Right cardiac atrium (tissue), 5 donors: Measurements from ENCODE around the gene MTO1. TPM values are rescaled to one million over a fixed set of nuclear protein-coding genes. Genes with fewer than 3 reads are reported as not detected.
"Not testable (repeated sequence)": the region's sequence is repeated elsewhere in the genome, so short reads cannot be mapped to it uniquely, and the experiment has no call there.

Experiments
- ATAC-seq, 2 donors: fragments of 200-7000 bp; cut with Tn5 transposase; one replicate each; pipeline versions ENCODE4 v1.8.0 to v1.9.1; 2020; ENCODE audit warnings: moderate library complexity in 2 of 2, mild to moderate bottlenecking in 1 of 2
- DNase-seq, 3 donors: peaks; one replicate each; pipeline ENCODE4 v3.0.0-alpha.2; 2020
- H3K27ac ChIP-seq: one replicate; pipeline ENCODE4 v1.5.1; 2013; ENCODE audit warnings: mild to moderate bottlenecking, low read length, control low read depth, moderate library complexity
- H3K27me3 ChIP-seq: one replicate; pipeline ENCODE4 v1.6.1; 2013; ENCODE audit not compliant: control insufficient read depth, insufficient read depth
- H3K4me1 ChIP-seq: one replicate; pipeline ENCODE4 v1.6.1; 2013; ENCODE audit warnings: low read length; ENCODE audit not compliant: control insufficient read depth, insufficient read depth
- H3K4me3 ChIP-seq: one replicate; pipeline ENCODE4 v1.5.1; 2013; ENCODE audit warnings: low read length, control low read depth
- H3K9me3 ChIP-seq: one replicate; pipeline ENCODE4 v1.6.1; 2013; ENCODE audit warnings: low read length; ENCODE audit not compliant: control insufficient read depth
- WGBS: extraction: QIAGEN DNeasy Blood & Tissue Kit; methylation state at CpG from one replicate; pipeline ENCODE4 v1.1.7; 2013; 5-methylcytosine and 5-hydroxymethylcytosine counted together
- intact Hi-C, 4 donors: fragments of 100-400 bp; cut with DNase I; formaldehyde crosslinking; loops; one replicate each; pipeline versions ENCODE4 v1.11.0 to v1.14.0; 2022 to 2023
- polyA plus RNA-seq: library from polyadenylated mRNA; stranded (reverse); fragments of 200-250 nt; gene quantifications from one replicate; pipeline ENCODE4 v1.2.3, GENCODE V29; 2013
- total RNA-seq, 4 donors: library from RNA; stranded (reverse); fragmentation: NEBNext Ultra II Directional; extraction: Animal tissue kit (Norgen Biotek cat#: 25700); gene quantifications; one replicate each; pipeline ENCODE4 v1.2.1, GENCODE V29; 2021
- donor health status: healthy with polysubstance abuse.
- donor health status: DM: no; HTN: yes; CAD: no.
- donor health status: DM: no; HTN: no; CAD: no.
- donor health status: DM: no; HTN: yes; CAD: no; lungs with severe emphysema.
- donor health status: DM: yes; HTN: yes; CAD: no.

The MTO1 gene
- total and polyA plus RNA-seq, 5 donors = 16.5 to 35.1 (median 27.3) TPM

DNA sequence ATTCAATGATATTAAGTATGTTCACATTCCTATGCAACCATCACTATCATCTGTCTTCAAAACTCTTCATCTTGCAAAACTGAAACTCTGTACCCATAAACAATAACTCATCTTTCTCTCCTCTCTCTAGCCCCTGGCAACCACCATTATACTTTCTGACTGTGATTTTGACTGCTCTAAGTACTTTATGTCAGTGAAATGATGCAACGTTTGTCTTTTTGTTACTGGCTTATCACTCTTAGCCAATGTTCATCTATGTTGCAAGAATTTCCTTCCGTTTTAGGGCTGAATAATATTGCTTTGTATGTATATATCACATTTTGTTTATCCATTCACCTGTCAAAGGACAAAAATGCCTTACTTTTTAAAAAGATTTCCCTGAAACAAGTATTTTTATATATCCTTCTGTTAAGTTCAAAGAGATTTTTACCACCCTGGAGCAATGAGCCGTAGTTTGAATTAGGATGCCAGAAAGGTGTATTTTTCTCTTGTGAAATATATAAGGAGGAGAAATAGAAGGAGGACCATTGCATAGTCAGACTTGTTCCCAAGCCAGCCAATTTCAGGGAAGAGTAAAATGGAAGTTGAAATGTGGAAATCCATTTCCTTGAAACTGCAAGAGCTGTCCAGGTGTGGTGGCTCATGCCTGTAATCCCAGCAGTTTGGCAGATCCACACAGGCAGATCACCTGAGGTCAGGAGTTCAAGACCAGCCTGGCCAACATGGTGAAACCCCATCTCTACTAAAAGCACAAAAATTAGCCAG, 5.5 kb upstream of the MTO1 start:
- Histone ChIP-seq H3K27me3 (no peaks in the 10 kb centered on the region), H3K4me3 (no peak overlapping the region), H3K9me3 (no peaks in the 10 kb centered on the region), H3K27ac (no peak overlapping the region), H3K4me1 (no peaks in the 10 kb centered on the region)
- WGBS = 64% methylated on average over 3 of the region's 3 CpGs
- DNase-seq (no peak), ATAC-seq (no peak)
- intact Hi-C loops = no loop called here

DNA sequence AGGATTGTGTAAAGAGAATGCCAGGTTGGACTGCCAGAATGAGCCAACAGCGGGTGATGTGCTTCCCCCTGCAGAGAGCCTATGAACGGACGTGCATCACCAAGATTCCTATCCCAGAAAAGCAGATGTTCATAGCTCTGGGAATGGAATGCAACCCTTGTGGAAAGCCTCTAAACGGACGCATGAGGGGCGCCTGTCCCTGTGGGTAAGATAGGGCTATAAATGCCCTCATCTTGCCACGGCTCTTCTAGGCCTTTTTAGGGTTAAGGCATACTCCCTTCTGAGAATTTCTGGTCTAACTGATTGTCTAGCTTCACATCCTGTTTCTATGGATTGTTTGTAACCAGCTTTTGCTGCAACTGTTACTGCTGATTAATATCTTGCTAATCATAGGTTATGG, 2.1 kb upstream of the MTO1 start:
- H3K9me3 ChIP-seq, ATAC-seq, H3K4me1 ChIP-seq, H3K27me3 ChIP-seq, H3K4me3 ChIP-seq, H3K27ac ChIP-seq, intact Hi-C loops, DNase-seq: not testable (repeated sequence)
- 71% methylated on average over 7 of the region's 7 CpGs for WGBS

DNA sequence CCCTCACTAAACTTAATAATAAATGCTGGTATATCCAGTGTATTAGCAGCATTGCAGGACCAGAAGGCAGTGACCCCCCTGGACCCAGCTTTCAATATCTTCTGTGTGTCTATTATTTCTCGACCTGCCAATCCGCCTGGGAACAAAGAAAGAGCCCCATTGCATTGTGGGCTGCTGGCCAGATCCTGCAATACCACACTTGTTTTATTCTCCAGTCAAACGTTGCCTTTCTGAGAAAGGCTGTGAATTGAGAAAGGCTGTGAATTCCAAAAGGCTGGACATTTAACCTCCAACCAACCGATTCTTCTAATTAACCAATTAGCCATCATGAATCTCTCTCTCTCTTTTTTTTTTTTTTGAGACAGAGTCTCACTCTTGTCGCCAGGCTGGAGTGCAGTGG, 1.5 kb upstream of the MTO1 start:
- intact Hi-C loops = no loop called here
- no peak overlapping the region for H3K27ac ChIP-seq
- ATAC-seq (no peak), DNase-seq (no peak)
- H3K4me3 ChIP-seq = no peak overlapping the region
- H3K9me3 ChIP-seq = no peaks in the 10 kb centered on the region
- H3K4me1 ChIP-seq = peaks cover 5% of the 10 kb centered on the region
- H3K27me3 ChIP-seq = no peaks in the 10 kb centered on the region
- WGBS = 65% methylated on average over 5 of the region's 5 CpGs

DNA sequence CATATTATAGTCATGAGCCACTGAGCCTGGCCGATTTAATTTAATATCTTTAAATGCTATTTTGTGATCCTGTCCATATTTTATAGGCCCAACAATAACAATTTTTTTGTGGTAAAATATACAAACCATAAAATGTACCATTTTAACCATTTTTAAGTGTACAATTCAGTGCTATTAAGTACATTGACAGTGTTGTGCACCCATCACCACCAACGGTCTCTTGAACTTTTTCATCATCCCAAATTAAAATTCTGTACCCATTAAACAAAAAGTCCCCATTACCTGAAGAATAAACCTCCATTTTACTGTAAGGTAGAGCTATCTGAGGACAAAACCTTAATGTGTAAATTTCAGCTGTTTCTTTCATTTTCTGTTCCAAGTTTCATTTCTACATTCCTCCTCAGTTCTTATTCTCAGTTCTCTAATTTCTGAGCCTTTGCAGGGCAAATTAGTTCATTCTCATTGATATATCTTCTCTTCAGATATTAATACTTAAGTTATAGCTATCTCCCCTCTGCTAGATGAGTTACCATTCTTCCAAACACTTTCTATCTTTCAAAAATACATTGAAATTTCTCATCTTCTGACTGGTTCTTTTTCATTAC, 10.3 kb downstream of the MTO1 start:
- no peak overlapping the region for H3K27ac ChIP-seq
- no peaks in the 10 kb centered on the region for H3K4me1 ChIP-seq
- H3K27me3 ChIP-seq = no peaks in the 10 kb centered on the region
- no peak overlapping the region for H3K4me3 ChIP-seq
- no peak for DNase-seq
- ATAC-seq = no peak
- intact Hi-C loops = loop anchor here in 1 of 4 donors (10.0 kb wide), 1 partner anchor 163 kb away; no protein-coding TSS in a partner anchor
- WGBS = 85% methylated on average over 2 of the region's 2 CpGs
- H3K9me3 ChIP-seq = no peaks in the 10 kb centered on the region

DNA sequence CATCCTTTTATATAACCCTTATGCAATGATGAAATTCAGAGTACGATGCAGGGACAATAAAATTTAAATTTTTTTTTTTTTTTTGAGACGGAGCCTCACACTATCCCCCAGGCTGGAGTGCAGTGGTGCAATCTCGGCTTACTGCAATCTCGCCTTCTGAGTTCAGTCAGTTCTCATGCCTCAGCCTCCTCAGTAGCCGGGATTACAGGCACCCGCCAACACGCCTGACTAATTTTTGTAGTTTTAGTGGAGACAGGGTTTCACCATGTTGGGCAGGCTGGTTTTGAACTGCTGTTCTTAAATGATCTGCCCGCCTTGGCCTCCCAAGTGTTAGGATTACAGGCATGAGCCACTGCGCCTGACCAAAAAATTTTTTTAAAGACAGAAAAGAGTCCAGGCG, 15.2 kb downstream of the MTO1 start:
- no peaks in the 10 kb centered on the region for H3K9me3 ChIP-seq
- no peak overlapping the region for H3K27ac ChIP-seq
- 96% methylated on average over 10 of the region's 10 CpGs for WGBS
- ATAC-seq = no peak
- no peak overlapping the region for H3K4me3 ChIP-seq
- H3K4me1 ChIP-seq = no peaks in the 10 kb centered on the region
- DNase-seq = no peak
- intact Hi-C loops = loop anchor here in 1 of 4 donors (10.0 kb wide), 1 partner anchor 158 kb away; no protein-coding TSS in a partner anchor
- no peaks in the 10 kb centered on the region for H3K27me3 ChIP-seq

DNA sequence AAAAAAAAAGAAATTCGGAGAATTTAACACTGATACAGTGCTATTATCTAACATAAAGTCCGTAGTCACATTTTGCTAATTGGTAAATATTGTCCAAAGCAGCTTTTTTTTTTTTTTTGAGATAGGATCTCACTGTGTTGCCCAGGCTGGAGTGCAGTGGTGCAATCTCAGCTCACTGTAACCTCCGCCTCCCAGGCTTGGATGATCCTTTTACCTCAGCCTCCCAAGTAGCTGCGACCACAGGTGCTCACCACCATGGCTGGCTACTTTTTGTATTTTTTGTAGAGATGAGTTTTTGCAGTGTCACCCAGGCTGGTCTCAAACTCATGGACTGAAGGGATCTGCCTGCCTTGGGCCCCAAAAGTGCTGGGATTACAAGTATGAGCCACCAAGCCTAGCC, 15.9 kb downstream of the MTO1 start:
- ATAC-seq = no peak
- H3K4me3 ChIP-seq = no peak overlapping the region
- no peaks in the 10 kb centered on the region for H3K27me3 ChIP-seq
- no peak overlapping the region for H3K27ac ChIP-seq
- intact Hi-C loops = loop anchor here in 1 of 4 donors (10.0 kb wide), 1 partner anchor 157 kb away; no protein-coding TSS in a partner anchor
- WGBS = 97% methylated on average over 4 of the region's 4 CpGs
- no peak for DNase-seq
- no peaks in the 10 kb centered on the region for H3K9me3 ChIP-seq
- H3K4me1 ChIP-seq = no peaks in the 10 kb centered on the region

DNA sequence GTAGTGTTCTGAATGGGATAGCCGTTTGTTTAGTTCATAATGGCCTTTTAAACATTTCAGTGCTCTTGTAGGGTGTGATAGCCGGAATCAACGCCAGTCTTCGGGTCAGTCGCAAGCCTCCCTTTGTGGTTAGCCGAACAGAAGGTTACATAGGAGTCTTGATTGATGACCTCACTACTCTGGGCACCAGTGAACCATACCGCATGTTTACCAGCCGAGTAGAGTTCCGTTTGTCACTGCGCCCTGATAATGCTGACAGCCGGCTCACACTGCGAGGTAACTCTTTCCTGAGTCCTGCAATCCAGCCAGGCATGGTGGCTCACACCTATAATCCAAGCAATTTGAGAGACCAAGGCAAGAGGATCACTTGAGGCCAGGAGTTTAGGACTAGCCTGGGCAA, 20.4 kb downstream of the MTO1 start:
- Histone ChIP-seq H3K4me1 (no peaks in the 10 kb centered on the region), H3K4me3 (no peak overlapping the region), H3K27ac (no peak overlapping the region), H3K9me3 (no peaks in the 10 kb centered on the region), H3K27me3 (no peaks in the 10 kb centered on the region)
- ATAC-seq (no peak), DNase-seq (no peak)
- intact Hi-C loops = no loop called here
- 88% methylated on average over 12 of the region's 12 CpGs for WGBS

DNA sequence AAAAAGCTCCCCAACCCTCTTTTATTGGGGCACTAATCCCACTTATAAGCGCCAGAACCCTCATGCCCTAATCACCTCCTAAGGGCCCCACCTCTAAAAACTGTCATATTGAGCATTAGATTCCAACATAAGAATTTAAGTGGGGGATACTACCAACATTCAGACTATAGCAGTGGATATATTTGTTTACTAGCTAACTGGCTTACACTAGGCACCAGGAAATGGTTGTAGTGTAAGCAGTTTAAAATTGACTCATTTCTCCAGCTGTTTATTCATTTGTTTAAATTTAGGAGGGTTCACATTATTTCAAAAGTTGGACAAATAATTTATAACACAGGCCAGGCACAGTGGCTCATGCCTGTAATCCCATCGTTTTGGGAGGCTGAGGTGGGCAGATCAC, 22.9 kb downstream of the MTO1 start:
- WGBS = 94% methylated on average over 2 of the region's 2 CpGs
- no peak overlapping the region for H3K27ac ChIP-seq
- H3K27me3 ChIP-seq = no peaks in the 10 kb centered on the region
- intact Hi-C loops = no loop called here
- H3K4me1 ChIP-seq = no peaks in the 10 kb centered on the region
- DNase-seq = no peak
- H3K4me3 ChIP-seq = no peak overlapping the region
- H3K9me3 ChIP-seq = no peaks in the 10 kb centered on the region
- ATAC-seq = no peak

DNA sequence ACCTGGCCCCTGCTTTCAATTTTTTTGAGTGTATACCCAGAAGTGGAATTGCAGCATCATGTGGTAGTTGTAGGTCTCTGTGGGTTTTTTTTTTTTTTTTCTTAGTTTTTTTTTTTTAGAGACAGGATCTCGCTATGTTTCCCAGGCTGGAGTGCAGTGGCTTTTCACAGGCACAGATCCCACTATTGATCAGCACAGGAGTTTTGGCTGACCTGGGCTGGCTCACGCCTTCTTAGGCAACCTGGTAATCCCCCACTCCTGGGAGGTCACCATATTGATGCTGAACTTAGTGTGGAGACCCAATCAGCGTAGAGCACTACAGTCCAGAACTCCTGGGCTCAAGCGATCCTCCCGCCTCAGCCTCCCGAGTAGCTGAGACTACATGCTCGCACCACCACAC, 25.9 kb downstream of the MTO1 start:
- no peak for ATAC-seq
- intact Hi-C loops = no loop called here
- no peak overlapping the region for H3K4me3 ChIP-seq
- H3K27me3 ChIP-seq = no peaks in the 10 kb centered on the region
- no peak for DNase-seq
- H3K27ac ChIP-seq = no peak overlapping the region
- H3K4me1 ChIP-seq = no peaks in the 10 kb centered on the region
- 94% methylated on average over 7 of the region's 7 CpGs for WGBS
- H3K9me3 ChIP-seq = no peaks in the 10 kb centered on the region

DNA sequence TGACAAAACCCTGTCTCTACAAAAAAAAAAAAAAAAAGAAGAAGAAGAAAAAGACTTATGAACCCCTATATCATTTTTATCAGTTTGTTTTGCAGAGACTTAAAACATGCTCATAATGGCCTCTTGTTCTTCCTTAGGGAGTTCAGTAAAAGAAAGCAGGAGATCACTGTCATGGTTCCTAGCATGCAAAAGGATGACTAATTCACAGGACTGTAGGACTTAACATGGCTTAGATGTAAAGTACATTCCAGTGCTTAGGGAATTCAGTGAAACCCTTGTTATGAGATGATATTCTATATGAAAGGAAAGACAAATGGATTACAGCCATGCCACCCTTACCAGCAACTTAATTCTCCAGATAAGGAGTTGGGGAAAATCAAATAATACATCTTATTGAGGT, 29.8 kb downstream of the MTO1 start:
- Histone ChIP-seq H3K9me3 (no peaks in the 10 kb centered on the region), H3K4me3 (no peak overlapping the region), H3K27ac (no peak overlapping the region), H3K27me3 (no peaks in the 10 kb centered on the region), H3K4me1 (no peaks in the 10 kb centered on the region)
- DNase-seq (no peak), ATAC-seq (no peak)
- intact Hi-C loops = no loop called here

DNA sequence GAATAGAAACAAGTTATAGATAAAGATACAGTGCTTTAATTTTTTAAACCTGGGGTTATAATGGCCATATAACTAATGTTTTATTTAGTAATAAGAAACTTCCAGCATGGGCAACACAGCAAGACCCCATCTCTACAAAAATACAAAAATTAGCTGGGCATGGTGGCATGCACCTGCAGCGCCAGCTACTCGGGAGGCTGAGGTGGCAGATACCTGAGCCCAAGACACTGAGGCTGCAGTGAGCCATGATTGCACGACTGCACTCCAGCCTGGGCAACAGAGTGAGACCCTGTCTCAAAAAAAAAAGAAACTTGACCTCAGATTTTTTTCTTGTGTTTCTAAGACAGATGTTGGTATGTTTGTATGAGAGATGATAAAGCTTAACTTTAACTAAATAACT, 36.4 kb downstream of the MTO1 start:
- no peak overlapping the region for H3K27ac ChIP-seq
- no peaks in the 10 kb centered on the region for H3K9me3 ChIP-seq
- no peaks in the 10 kb centered on the region for H3K4me1 ChIP-seq
- intact Hi-C loops = no loop called here
- no peak overlapping the region for H3K4me3 ChIP-seq
- no peak for DNase-seq
- ATAC-seq = no peak
- WGBS = 95% methylated on average over 3 of the region's 3 CpGs
- H3K27me3 ChIP-seq = no peaks in the 10 kb centered on the region
